ENCODE results near the gene DPCD.

DNA sequence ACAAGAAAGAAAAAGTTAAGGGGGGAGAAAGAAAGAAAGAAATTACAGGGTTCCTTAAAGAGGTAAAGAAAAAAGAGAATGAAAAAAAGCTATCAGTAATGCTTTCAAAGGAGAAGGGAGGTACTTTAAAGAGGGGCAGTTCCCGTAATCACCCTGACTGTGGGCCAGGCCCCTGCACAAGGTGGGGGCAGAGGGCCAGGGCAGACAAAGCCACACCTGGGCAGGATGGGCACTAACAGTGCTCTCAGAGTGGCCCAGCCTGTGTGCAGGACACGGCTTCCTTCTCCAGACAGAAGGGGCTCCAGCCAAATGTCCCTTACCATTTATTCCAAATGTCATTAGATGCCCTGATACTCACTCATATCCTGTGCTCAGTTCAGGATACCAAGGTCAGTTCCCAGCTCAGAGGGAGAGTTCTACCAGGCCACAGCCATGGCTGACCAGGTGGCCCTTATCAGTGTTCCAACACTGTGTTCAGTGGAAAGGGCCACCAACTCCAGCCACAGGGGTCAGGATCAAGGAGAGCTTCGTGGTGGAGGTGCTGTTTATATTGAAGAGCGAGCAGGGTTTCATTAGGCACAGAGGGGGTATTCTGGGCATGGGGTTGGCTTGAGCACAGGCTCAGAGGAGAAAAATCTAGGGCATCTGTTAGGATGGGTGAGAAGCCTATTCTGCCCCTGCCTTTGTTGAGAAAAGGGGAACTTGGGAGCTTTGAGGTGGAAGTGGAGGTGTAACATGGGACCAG, 29.9 kb downstream of the DPCD start:
- TF ChIP-seq, protein P1, sequence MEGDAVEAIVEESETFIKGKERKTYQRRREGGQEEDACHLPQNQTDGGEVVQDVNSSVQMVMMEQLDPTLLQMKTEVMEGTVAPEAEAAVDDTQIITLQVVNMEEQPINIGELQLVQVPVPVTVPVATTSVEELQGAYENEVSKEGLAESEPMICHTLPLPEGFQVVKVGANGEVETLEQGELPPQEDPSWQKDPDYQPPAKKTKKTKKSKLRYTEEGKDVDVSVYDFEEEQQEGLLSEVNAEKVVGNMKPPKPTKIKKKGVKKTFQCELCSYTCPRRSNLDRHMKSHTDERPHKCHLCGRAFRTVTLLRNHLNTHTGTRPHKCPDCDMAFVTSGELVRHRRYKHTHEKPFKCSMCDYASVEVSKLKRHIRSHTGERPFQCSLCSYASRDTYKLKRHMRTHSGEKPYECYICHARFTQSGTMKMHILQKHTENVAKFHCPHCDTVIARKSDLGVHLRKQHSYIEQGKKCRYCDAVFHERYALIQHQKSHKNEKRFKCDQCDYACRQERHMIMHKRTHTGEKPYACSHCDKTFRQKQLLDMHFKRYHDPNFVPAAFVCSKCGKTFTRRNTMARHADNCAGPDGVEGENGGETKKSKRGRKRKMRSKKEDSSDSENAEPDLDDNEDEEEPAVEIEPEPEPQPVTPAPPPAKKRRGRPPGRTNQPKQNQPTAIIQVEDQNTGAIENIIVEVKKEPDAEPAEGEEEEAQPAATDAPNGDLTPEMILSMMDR (IDR thresholded peaks at IDR 0.05): no peak
- TF ChIP-seq POLR2AphosphoS5 (IDR thresholded peaks at IDR 0.05): no peak

Data from breast epithelium (tissue), 3 donors.